ENCODE measurements around the gene G3BP1. TPM values are rescaled to one million over a fixed set of nuclear protein-coding genes. Genes with fewer than 3 reads are reported as not detected.

The G3BP1 gene
- total and polyA plus RNA-seq, 8 donors: 15.1 to 138 (median 53.1) TPM

DNA sequence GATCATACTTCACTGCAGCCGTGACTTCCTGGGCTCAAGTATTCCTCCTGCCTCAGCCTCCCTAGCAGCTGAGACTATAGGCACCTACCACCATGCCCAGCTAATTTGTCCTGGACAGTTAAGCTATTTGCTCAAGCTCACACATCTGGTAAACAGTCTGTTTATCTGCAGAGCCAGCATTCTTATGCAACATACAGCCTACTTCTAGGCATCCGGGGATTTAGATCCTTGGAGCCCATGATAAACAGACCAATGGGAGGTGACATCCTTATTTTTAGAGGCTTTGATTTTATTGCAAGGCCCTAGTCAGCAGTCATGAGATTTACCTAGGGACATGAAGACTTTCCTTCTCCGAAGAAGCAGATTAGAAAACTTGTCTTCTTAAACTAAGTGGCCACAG lies 34.3 kb upstream of the G3BP1 start:
- intact Hi-C loops (cut with DNase I; ENCODE audit: low total_unique reads): no loop called here
- TF ChIP-seq POLR2A (IDR thresholded peaks at IDR 0.05) (no peak), EP300 (IDR thresholded peaks at IDR 0.05) (no peak), CTCF (IDR thresholded peaks at IDR 0.05) (no peak), POLR2AphosphoS5 (IDR thresholded peaks at IDR 0.05) (no peak)
- Histone ChIP-seq H3K4me3 (no peak overlapping the region), H3K36me3 (peaks cover 0 to 16% (median 7%) of the 10 kb centered on the region in 4 donors), H3K4me1 (peaks cover 10 to 21% (median 15%) of the 10 kb centered on the region in 4 donors), H3K27me3 (no peaks in the 10 kb centered on the region), H3K27ac (no peak overlapping the region), H3K9me3 (no peaks in the 10 kb centered on the region)
- 86 to 96% (median 94%) methylated on average over 3 of the region's 3 CpGs for WGBS, 5 donors
- DNase-seq: no peak

DNA sequence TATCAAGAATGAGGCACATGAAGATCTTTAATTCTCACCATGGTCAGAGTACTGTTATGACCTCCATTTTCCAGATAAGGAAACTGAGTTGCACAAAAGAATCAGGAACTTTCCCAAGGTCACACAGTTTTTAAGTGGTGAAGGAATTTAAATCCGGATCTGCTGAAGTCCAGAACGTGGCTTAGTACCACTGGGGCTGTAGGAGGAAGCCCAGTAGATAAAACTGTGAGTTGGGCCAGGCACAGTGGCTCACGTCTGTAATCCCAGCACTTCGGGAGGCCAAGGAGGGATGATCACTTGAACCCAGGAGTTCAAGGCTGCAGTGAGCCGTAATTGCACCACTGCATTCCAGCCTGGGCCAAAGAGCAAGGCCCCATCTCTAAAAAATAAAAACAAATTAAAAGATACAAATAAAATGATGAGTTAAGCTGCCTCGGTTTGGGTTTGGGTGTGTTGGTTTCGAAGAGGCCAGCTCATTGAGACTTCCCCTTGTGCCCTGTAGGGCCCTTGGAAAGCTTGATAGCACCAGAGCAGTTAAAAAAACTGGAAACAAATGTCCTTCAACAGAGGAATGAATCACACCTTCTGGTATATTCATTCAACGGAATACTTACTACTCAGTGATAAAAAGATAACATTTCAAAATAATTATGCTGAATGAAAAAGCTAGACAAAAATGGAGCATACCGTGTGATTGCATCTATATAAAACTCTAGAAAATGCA lies 33.5 kb upstream of the G3BP1 start:
- 69 to 81% (median 73%) methylated on average over 8 to 9 of the region's 9 CpGs for WGBS, 5 donors
- TF ChIP-seq EP300 (IDR thresholded peaks at IDR 0.05): no peak
- TF ChIP-seq CTCF (IDR thresholded peaks at IDR 0.05): no peak
- no peak for TF ChIP-seq POLR2AphosphoS5 (IDR thresholded peaks at IDR 0.05)
- no peak for TF ChIP-seq POLR2A (IDR thresholded peaks at IDR 0.05)
- DNase-seq: no peak
- H3K27me3 ChIP-seq: no peaks in the 10 kb centered on the region
- H3K27ac ChIP-seq: no peak overlapping the region
- H3K36me3 ChIP-seq: peaks cover 0 to 21% (median 15%) of the 10 kb centered on the region in 4 donors
- H3K4me1 ChIP-seq: peaks cover 10 to 21% (median 15%) of the 10 kb centered on the region in 4 donors
- no peaks in the 10 kb centered on the region for H3K9me3 ChIP-seq
- H3K4me3 ChIP-seq: no peak overlapping the region
- intact Hi-C loops (cut with DNase I; ENCODE audit: low total_unique reads): no loop called here

- no peaks in the 10 kb centered on the region for H3K9me3 ChIP-seq
- H3K27me3 ChIP-seq: no peaks in the 10 kb centered on the region
- H3K4me1 ChIP-seq: peaks cover 10 to 21% (median 15%) of the 10 kb centered on the region in 4 donors
- H3K4me3 ChIP-seq: no peak overlapping the region
- DNase-seq: peak in 1 of 2 donors; percentile 27
- H3K27ac ChIP-seq: peak overlapping the region in 4 of 5 donors; percentile 59 to 80 (median 72)
- intact Hi-C loops (cut with DNase I; ENCODE audit: low total_unique reads): no loop called here
- peaks cover 0 to 32% (median 23%) of the 10 kb centered on the region in 4 donors for H3K36me3 ChIP-seq
- 80 to 94% (median 89%) methylated on average over 2 of the region's 2 CpGs for WGBS, 5 donors
- no peak for TF ChIP-seq POLR2AphosphoS5 (IDR thresholded peaks at IDR 0.05)
- TF ChIP-seq CTCF (IDR thresholded peaks at IDR 0.05): no peak
- no peak for TF ChIP-seq POLR2A (IDR thresholded peaks at IDR 0.05)
- TF ChIP-seq EP300 (IDR thresholded peaks at IDR 0.05): no peak
Observed at GRCh38 chr5:151739395-151739794, 32.4 kb upstream of the G3BP1 start.

- no peaks in the 10 kb centered on the region for H3K27me3 ChIP-seq
- peak overlapping the region in 4 of 5 donors; percentile 59 to 80 (median 72) for H3K27ac ChIP-seq
- DNase-seq: peak in 1 of 2 donors; percentile 65
- H3K36me3 ChIP-seq: peaks cover 4 to 38% (median 28%) of the 10 kb centered on the region in 4 donors
- intact Hi-C loops (cut with DNase I; ENCODE audit: low total_unique reads): loop anchor here (5.0 to 10.0 kb wide), 2 partner anchors 83 to 295 kb away; partner anchors contain the start of gene SLC36A1
- no peaks in the 10 kb centered on the region for H3K9me3 ChIP-seq
- 55 to 76% (median 65%) methylated on average over 4 of the region's 4 CpGs for WGBS, 5 donors
- H3K4me1 ChIP-seq: peaks cover 10 to 21% (median 16%) of the 10 kb centered on the region in 4 donors
- TF ChIP-seq POLR2A (IDR thresholded peaks at IDR 0.05) (no peak), CTCF (IDR thresholded peaks at IDR 0.05) (no peak), POLR2AphosphoS5 (IDR thresholded peaks at IDR 0.05) (no peak), EP300 (IDR thresholded peaks at IDR 0.05) (no peak)
- H3K4me3 ChIP-seq: no peak overlapping the region
Observed at GRCh38 chr5:151739939-151740335, 31.8 kb upstream of the G3BP1 start.

Measured in stomach (tissue), 9 donors.